Panc1 (cell line): ENCODE data around the gene ANO6. TPM values are rescaled to one million over a fixed set of nuclear protein-coding genes. Genes with fewer than 3 reads are reported as not detected.

ENCODE experiments used
- ATAC-seq: fragments of 200-7000 bp; cut with Tn5 transposase; 2 replicates; pipeline ENCODE4 v1.9.1; 2020; ENCODE audit warnings: mild to moderate bottlenecking, moderate library complexity
- BruUV-seq: library from RNA; stranded (reverse); fragments of 400-500 nt; replicated peaks from 2 replicates; lab custom pipeline; 2021; lab: Mats Ljungman, UMichigan
- CTCF ChIA-PET: fragments of 300-600 bp; sonication (Branson Sonifier 250); formaldehyde crosslinking; loops from one replicate; lab custom pipeline; 2022; ENCODE audit warnings: antibody characterized with exemption; lab: Charles Lee
- POLR2A ChIA-PET: fragments of 300-600 bp; sonication (Branson Sonifier 250); formaldehyde crosslinking; loops from one replicate; lab custom pipeline; 2022; ENCODE audit warnings: antibody characterized with exemption; lab: Charles Lee
- DNase-seq: peaks from one replicate; pipeline ENCODE4 v3.0.0-alpha.2; 2010; ENCODE audit warnings: low read depth, low spot score
- H3K27ac ChIP-seq: 2 replicates; pipeline ENCODE4 v1.5.1; 2011; ENCODE audit warnings: mild to moderate bottlenecking, low read length, inconsistent platforms
- H3K27me3 ChIP-seq: fragments of 200-500 bp; sonication (Bioruptor generic); 2 replicates; pipeline ENCODE4 v1.6.0; 2014; ENCODE audit warnings: low read length, inconsistent platforms; ENCODE audit not compliant: control insufficient read depth, insufficient read depth
- H3K36me3 ChIP-seq: fragments of 200-500 bp; sonication (Bioruptor generic); 2 replicates; pipeline ENCODE4 v1.5.1; 2014; ENCODE audit warnings: inconsistent platforms, mild to moderate bottlenecking, low read length, moderate library complexity; ENCODE audit not compliant: control insufficient read depth, insufficient read depth
- H3K4me1 ChIP-seq: 2 replicates; pipeline ENCODE4 v1.5.1; 2011; ENCODE audit warnings: inconsistent platforms, mild to moderate bottlenecking, low read length, moderate library complexity; ENCODE audit not compliant: control insufficient read depth, insufficient read depth
- H3K4me3 ChIP-seq, 2 experiments: 2 replicates each; pipeline ENCODE4 v1.5.1; 2011 to 2012; ENCODE audit warnings: low read depth in 2 of 2, low read length in 2 of 2, mild to moderate bottlenecking in 2 of 2, inconsistent platforms in 1 of 2, moderate library complexity in 1 of 2
- H3K9me3 ChIP-seq: fragments of 200-500 bp; sonication (Bioruptor generic); 2 replicates; pipeline ENCODE4 v1.5.1; 2014; ENCODE audit warnings: low read depth, mild to moderate bottlenecking, inconsistent platforms, low read length, moderate library complexity; ENCODE audit not compliant: control insufficient read depth, insufficient read depth
- POLR2AphosphoS5 ChIP-seq: IDR thresholded peaks from 2 replicates; pipeline ENCODE4 v1.6.1; 2012; ENCODE audit warnings: mild to moderate bottlenecking, low read depth, low read length, moderate library complexity
- REST ChIP-seq, 2 experiments: IDR thresholded peaks; 2 replicates each; pipeline ENCODE4 v1.6.1; 2011 to 2012; ENCODE audit warnings: low read depth in 2 of 2, control low read depth in 1 of 2, low read length in 1 of 2, mild to moderate bottlenecking in 1 of 2, moderate library complexity in 1 of 2; ENCODE audit not compliant: insufficient read depth in 1 of 2
- SIN3A ChIP-seq: IDR thresholded peaks from 2 replicates; pipeline ENCODE4 v1.6.1; 2012; ENCODE audit warnings: low read depth, mild to moderate bottlenecking, low read length, moderate library complexity, borderline replicate concordance; ENCODE audit not compliant: insufficient read depth
- in situ Hi-C: cut with HindIII; loops from 2 replicates; pipeline ENCODE4 v1.10.0; 2016; ENCODE audit warnings: low sequenced_read_pairs, low pct_unique_long_range_greater_than_20kb
- intact Hi-C: fragments of 100-400 bp; cut with micrococcal nuclease; formaldehyde crosslinking; loops from one replicate; pipeline ENCODE4 v1.10.0; 2022; ENCODE audit not compliant: unreplicated experiment
- total RNA-seq: library from RNA; stranded (reverse); gene quantifications from one replicate; pipeline ENCODE4 v1.2.1, GENCODE V29; 2021; ENCODE audit not compliant: unreplicated experiment
- TF ChIP-seq, protein P1 (sequence below): fragments of 450-650 bp; IDR thresholded peaks from 2 replicates; pipeline ENCODE4 v1.5.1; 2017; ENCODE audit warnings: mild to moderate bottlenecking

ANO6 gene
- total RNA-seq, 1 experiment from 2014 or later: 120 TPM

GRCh38 chr12:45216230-45216982, 511 bp downstream of the ANO6 start:
- no peak for DNase-seq

GRCh38 chr12:45216983-45217485, 1.1 kb downstream of the ANO6 start:
- peaks cover 29% of the 10 kb centered on the region for H3K4me1 ChIP-seq
- BruUV-seq: no TSS peak
- ChIA-PET CTCF (no interaction called here), POLR2A (interaction anchor here (0.6 to 1.6 kb wide), 2 partner anchors 28 to 662 kb away, joined by 3 to 4 read pairs; no protein-coding TSS in a partner anchor)
- ATAC-seq (no peak), DNase-seq (no peak)
- in situ Hi-C loops (no loop called here), intact Hi-C loops (no loop called here)
- H3K9me3 ChIP-seq: no peaks in the 10 kb centered on the region
- H3K27me3 ChIP-seq: no peaks in the 10 kb centered on the region
- H3K27ac ChIP-seq: peak overlapping the region; percentile 98
- H3K4me3 ChIP-seq: peak overlapping the region; percentile 80 to 85
- peaks cover 2% of the 10 kb centered on the region; the same call in 1 of the 2 replicates for H3K36me3 ChIP-seq
- TF ChIP-seq REST (IDR thresholded peaks at IDR 0.05; ENCODE audit: insufficient read depth in 1 of 2, low read depth in 2 of 2, low read length in 1 of 2) (no peak), SIN3A (no peak), POLR2AphosphoS5 (no peak)
- TF ChIP-seq, protein P1, sequence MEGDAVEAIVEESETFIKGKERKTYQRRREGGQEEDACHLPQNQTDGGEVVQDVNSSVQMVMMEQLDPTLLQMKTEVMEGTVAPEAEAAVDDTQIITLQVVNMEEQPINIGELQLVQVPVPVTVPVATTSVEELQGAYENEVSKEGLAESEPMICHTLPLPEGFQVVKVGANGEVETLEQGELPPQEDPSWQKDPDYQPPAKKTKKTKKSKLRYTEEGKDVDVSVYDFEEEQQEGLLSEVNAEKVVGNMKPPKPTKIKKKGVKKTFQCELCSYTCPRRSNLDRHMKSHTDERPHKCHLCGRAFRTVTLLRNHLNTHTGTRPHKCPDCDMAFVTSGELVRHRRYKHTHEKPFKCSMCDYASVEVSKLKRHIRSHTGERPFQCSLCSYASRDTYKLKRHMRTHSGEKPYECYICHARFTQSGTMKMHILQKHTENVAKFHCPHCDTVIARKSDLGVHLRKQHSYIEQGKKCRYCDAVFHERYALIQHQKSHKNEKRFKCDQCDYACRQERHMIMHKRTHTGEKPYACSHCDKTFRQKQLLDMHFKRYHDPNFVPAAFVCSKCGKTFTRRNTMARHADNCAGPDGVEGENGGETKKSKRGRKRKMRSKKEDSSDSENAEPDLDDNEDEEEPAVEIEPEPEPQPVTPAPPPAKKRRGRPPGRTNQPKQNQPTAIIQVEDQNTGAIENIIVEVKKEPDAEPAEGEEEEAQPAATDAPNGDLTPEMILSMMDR: no peak

More at GRCh38 chr12:45216230-45216982, 511 bp downstream of the ANO6 start:
- BruUV-seq: no TSS peak
- in situ Hi-C loops (no loop called here), intact Hi-C loops (no loop called here)
- H3K36me3 ChIP-seq: peaks cover 2% of the 10 kb centered on the region; the same call in 1 of the 2 replicates
- POLR2A ChIA-PET: interaction anchor here (0.6 to 1.6 kb wide), 2 partner anchors 29 to 663 kb away, joined by 3 to 4 read pairs; no protein-coding TSS in a partner anchor
- CTCF ChIA-PET: interaction anchor here (0.6 kb wide), 1 partner anchor 26 kb away, joined by 9 read pairs; no protein-coding TSS in a partner anchor
- TF ChIP-seq, protein P1: peak; percentile 52
- TF ChIP-seq REST (IDR thresholded peaks at IDR 0.05; ENCODE audit: insufficient read depth in 1 of 2, low read depth in 2 of 2, low read length in 1 of 2) (no peak), SIN3A (peak; percentile 44; the same call in 1 of the 2 replicates)
- H3K4me3 ChIP-seq: peak overlapping the region; percentile 80 to 85
- ATAC-seq: peak; percentile 40
- no peaks in the 10 kb centered on the region for H3K9me3 ChIP-seq
- peak overlapping the region; percentile 98 for H3K27ac ChIP-seq
- no peaks in the 10 kb centered on the region for H3K27me3 ChIP-seq
- peaks cover 29% of the 10 kb centered on the region for H3K4me1 ChIP-seq
